Peyer's patch (tissue), 4 donors: ENCODE measurements around the gene ATP6V1F.

ENCODE experiments used
- CTCF ChIP-seq, 6 experiments: fragments of 450-650 bp in 4 of 6; fragments of 200-600 bp in 2 of 6; sonication (generic) in 1 of 6; IDR thresholded peaks; one replicate each; pipeline ENCODE4 v1.5.1; 2017 to 2019; ENCODE audit warnings: antibody characterized with exemption in 6 of 6, mild to moderate bottlenecking in 3 of 6, moderate library complexity in 1 of 6
- POLR2A ChIP-seq, 2 donors: fragments of 450-650 bp; IDR thresholded peaks; one replicate each; pipeline ENCODE4 v1.5.1; 2017; ENCODE audit warnings: antibody characterized with exemption in 2 of 2, mild to moderate bottlenecking in 2 of 2, moderate library complexity in 2 of 2

GRCh38 chr7:128894101-128894440, 31.4 kb downstream of the ATP6V1F start:
- TF ChIP-seq CTCF (IDR thresholded peaks at IDR 0.05) (no peak), POLR2A (IDR thresholded peaks at IDR 0.05) (no peak)
